ENCODE results near the gene SPTLC2.
A peak's percentile ranks its signal among the peaks of the same experiment; 100 is the strongest.

SPTLC2 gene

DNA sequence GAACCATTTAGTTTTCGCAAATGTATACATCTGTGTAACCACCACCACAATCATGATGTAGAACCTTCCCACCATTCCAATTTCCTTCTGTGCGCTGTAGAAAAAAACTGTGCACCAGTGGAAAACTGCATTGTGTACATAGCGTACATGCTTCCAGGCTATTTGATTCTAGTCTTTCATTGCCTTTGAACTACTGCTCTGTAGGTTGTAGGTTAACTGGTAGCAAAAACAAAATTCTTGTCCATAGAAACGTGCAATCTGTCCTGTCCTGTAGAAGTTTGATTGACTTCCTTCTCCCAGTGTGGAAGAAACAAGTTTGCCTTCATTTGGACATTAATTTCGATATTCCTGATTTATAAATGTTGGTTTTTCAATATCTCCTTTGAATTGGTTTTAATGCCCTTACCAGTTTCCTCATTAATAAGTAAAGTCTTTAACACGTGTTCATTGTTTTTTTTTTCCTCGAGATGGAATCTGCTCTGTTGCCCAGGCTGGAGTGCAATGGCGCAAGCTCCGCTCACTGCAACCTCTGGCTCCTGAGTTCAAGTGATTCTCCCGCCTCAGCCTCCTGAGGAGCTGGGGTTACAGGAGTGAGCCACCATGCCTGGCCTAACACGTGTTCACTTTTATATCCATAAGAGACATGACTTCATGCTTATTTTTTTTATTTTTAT is 114.2 kb downstream of the SPTLC2 start (continued):
- no peak for TF ChIP-seq ZNF565 (CRISPR knock-in tag; conservative IDR thresholded peaks at IDR 0.05; ENCODE audit: low read depth)

DNA sequence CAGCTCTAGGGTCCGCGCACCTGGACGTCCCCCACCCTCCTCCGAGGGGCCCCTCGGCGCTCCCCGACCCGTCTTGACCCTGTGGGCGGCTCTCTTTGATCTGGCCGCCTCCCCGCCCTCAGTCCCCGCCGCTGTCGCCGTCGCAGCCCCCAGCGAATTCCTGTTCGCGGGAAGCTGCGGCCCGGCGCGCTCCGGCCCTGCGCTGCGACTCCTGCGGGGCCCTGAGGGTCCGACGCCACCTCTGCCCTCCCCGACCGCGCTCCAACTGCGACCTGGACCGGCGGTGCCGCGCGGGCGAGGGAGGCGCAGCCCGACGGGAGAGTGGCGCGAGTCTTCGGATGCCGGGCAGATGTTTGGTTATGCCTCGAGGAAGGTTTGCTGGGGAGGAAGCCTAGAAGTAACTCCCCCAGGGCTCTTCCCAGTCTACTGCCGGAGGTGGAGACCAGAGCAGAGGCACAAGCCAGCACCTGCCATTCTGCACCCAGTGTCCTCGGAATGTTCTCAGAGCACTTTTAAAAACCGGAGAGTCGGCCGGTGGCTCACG is 117.4 kb downstream of the SPTLC2 start:
- ATAC-seq = peak; percentile 15

DNA sequence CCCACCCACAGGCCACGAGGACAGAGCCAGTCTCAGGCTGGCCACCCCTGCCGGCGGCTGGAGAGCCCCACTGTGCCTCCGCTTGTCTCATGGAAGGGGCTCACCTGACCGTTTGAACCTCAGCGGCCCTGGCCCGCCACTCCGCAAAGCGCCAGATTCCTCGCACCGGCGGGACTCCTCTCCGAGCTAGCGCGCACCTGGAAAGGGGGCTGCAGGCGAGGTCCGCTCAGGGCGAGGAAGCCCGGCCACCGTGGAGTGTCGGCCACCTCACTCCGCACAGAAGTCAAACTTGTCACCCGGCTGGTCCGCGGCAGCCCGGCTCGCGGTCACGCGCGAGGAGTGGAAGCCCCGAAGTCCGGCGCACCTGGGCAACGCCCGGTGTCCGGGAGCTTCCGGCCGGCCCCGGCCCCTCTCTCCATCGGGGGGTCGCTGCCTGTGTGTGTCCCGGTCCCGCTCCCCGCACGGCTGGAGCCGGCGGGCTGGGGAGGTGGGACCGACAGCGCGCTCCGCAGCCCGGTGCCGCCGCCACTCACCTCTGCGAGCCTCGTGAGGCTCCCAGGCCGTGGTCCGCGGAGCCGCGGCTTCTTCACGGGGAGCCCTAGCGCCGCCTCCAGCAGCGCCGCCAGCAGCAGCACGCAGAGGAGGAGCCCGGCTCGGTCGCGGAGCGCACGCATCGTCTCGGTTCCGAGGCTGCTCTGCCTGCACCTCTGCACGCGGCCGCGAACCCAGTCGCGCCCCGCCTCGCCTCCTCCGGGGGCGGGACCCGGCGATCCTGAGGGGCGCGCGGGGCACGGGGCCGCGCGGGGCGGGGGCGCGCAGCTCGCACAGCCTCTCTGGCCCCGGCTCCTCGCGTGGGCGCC is 118.1 kb downstream of the SPTLC2 start, which contains the start of gene ISM2:
TSS of gene ISM2 (minus strand) at position 697 of the 860 bp plus-strand sequence. CDS start at position 674, 23 bp downstream.
- TF ChIP-seq OSR1 (CRISPR knock-in tag; IDR thresholded peaks at IDR 0.05) (no peak), ZNF565 (CRISPR knock-in tag; conservative IDR thresholded peaks at IDR 0.05; ENCODE audit: low read depth) (no peak), ARNTL (CRISPR knock-in tag; IDR thresholded peaks at IDR 0.05; ENCODE audit: borderline replicate concordance, low read depth) (no peak), ZNF8 (CRISPR knock-in tag; IDR thresholded peaks at IDR 0.05) (no peak), ZFP30 (CRISPR knock-in tag; IDR thresholded peaks at IDR 0.05) (no peak), TOX (CRISPR knock-in tag; IDR thresholded peaks at IDR 0.05; ENCODE audit: borderline replicate concordance) (no peak), ZNF70 (CRISPR knock-in tag; IDR thresholded peaks at IDR 0.05) (no peak), GLIS3 (CRISPR knock-in tag; IDR thresholded peaks at IDR 0.05) (no peak), SNAI2 (CRISPR knock-in tag; IDR thresholded peaks at IDR 0.05) (no peak), RARB (CRISPR knock-in tag; IDR thresholded peaks at IDR 0.05) (no peak), ZFP3 (CRISPR knock-in tag; IDR thresholded peaks at IDR 0.05) (no peak)
- TF ChIP-seq, protein P1, sequence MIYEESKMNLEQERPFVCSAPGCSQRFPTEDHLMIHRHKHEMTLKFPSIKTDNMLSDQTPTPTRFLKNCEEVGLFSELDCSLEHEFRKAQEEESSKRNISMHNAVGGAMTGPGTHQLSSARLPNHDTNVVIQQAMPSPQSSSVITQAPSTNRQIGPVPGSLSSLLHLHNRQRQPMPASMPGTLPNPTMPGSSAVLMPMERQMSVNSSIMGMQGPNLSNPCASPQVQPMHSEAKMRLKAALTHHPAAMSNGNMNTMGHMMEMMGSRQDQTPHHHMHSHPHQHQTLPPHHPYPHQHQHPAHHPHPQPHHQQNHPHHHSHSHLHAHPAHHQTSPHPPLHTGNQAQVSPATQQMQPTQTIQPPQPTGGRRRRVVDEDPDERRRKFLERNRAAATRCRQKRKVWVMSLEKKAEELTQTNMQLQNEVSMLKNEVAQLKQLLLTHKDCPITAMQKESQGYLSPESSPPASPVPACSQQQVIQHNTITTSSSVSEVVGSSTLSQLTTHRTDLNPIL (CRISPR knock-in tag; IDR thresholded peaks at IDR 0.05; ENCODE audit: low read depth) = no peak
- TF ChIP-seq, protein P2, sequence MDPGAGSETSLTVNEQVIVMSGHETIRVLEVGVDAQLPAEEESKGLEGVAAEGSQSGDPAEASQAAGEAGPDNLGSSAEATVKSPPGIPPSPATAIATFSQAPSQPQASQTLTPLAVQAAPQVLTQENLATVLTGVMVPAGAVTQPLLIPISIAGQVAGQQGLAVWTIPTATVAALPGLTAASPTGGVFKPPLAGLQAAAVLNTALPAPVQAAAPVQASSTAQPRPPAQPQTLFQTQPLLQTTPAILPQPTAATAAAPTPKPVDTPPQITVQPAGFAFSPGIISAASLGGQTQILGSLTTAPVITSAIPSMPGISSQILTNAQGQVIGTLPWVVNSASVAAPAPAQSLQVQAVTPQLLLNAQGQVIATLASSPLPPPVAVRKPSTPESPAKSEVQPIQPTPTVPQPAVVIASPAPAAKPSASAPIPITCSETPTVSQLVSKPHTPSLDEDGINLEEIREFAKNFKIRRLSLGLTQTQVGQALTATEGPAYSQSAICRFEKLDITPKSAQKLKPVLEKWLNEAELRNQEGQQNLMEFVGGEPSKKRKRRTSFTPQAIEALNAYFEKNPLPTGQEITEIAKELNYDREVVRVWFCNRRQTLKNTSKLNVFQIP (CRISPR knock-in tag; IDR thresholded peaks at IDR 0.05; ENCODE audit: borderline replicate concordance, low read depth) = no peak
- TF ChIP-seq, protein P3, sequence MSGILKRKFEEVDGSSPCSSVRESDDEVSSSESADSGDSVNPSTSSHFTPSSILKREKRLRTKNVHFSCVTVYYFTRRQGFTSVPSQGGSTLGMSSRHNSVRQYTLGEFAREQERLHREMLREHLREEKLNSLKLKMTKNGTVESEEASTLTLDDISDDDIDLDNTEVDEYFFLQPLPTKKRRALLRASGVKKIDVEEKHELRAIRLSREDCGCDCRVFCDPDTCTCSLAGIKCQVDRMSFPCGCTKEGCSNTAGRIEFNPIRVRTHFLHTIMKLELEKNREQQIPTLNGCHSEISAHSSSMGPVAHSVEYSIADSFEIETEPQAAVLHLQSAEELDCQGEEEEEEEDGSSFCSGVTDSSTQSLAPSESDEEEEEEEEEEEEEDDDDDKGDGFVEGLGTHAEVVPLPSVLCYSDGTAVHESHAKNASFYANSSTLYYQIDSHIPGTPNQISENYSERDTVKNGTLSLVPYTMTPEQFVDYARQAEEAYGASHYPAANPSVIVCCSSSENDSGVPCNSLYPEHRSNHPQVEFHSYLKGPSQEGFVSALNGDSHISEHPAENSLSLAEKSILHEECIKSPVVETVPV (CRISPR knock-in tag; IDR thresholded peaks at IDR 0.05) = no peak
- peak; percentile 88 for ATAC-seq

More for the DNA sequence above, 117.4 kb downstream of the SPTLC2 start:
- TF ChIP-seq ESRRG (CRISPR knock-in tag; IDR thresholded peaks at IDR 0.05) = no peak
- TF ChIP-seq, protein P4, sequence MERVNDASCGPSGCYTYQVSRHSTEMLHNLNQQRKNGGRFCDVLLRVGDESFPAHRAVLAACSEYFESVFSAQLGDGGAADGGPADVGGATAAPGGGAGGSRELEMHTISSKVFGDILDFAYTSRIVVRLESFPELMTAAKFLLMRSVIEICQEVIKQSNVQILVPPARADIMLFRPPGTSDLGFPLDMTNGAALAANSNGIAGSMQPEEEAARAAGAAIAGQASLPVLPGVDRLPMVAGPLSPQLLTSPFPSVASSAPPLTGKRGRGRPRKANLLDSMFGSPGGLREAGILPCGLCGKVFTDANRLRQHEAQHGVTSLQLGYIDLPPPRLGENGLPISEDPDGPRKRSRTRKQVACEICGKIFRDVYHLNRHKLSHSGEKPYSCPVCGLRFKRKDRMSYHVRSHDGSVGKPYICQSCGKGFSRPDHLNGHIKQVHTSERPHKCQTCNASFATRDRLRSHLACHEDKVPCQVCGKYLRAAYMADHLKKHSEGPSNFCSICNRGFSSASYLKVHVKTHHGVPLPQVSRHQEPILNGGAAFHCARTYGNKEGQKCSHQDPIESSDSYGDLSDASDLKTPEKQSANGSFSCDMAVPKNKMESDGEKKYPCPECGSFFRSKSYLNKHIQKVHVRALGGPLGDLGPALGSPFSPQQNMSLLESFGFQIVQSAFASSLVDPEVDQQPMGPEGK (CRISPR knock-in tag; IDR thresholded peaks at IDR 0.05; ENCODE audit: borderline replicate concordance) = no peak

DNA sequence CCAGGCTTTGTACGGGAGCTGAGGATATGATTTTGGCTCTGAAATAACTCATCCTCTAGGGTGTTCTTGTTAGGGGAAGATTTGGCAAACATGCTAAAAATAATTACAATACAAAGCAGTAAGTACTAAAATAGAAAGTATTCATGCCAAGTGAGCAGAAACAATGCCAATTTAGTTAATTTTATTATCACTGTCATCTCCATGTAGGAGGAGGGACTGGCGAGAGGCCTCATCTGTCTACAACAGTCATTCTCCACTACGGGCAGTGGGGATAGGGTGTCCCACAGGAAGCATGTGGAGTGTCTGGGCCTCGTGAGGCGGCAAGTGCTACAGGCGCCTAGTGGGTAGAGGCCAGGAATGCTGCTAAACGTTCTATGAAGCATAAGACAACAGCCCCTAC is 121.1 kb downstream of the SPTLC2 start:
- no peak for ATAC-seq
- TF ChIP-seq ISL1 (CRISPR knock-in tag; IDR thresholded peaks at IDR 0.05) (no peak), SNAI2 (CRISPR knock-in tag; IDR thresholded peaks at IDR 0.05) (no peak), TOX (CRISPR knock-in tag; IDR thresholded peaks at IDR 0.05; ENCODE audit: borderline replicate concordance) (no peak), BACH2 (CRISPR knock-in tag; IDR thresholded peaks at IDR 0.05; ENCODE audit: borderline replicate concordance) (no peak), ZNF70 (CRISPR knock-in tag; IDR thresholded peaks at IDR 0.05) (no peak), ZFP3 (CRISPR knock-in tag; IDR thresholded peaks at IDR 0.05) (no peak), ARNTL (CRISPR knock-in tag; IDR thresholded peaks at IDR 0.05; ENCODE audit: borderline replicate concordance, low read depth) (no peak), RARB (CRISPR knock-in tag; IDR thresholded peaks at IDR 0.05) (no peak), GLIS3 (CRISPR knock-in tag; IDR thresholded peaks at IDR 0.05) (no peak), OSR1 (CRISPR knock-in tag; IDR thresholded peaks at IDR 0.05) (no peak)
